Breast epithelium (tissue), 4 donors: ENCODE results near the gene ADAM12. TPM values are rescaled to one million over a fixed set of nuclear protein-coding genes. Genes with fewer than 3 reads are reported as not detected.
"Not testable (repeated sequence)": the region's sequence is repeated elsewhere in the genome, so short reads cannot be mapped to it uniquely, and the experiment has no call there.

Experiments used
- DNase-seq, 2 donors: peaks; one replicate each; pipeline ENCODE4 v3.0.0-alpha.2; 2019; ENCODE audit warnings: low spot score in 2 of 2
- H3K27ac ChIP-seq, 2 donors: fragments of 200-600 bp; sonication (generic) in 1 of 2; one replicate each; pipeline ENCODE4 v1.5.1; 2016 to 2019; ENCODE audit warnings: mild to moderate bottlenecking in 1 of 2
- H3K27me3 ChIP-seq, 2 donors: fragments of 200-600 bp; sonication (generic) in 1 of 2; one replicate each; pipeline versions ENCODE4 v1.5.1 to v1.6.0; 2017 to 2019; ENCODE audit warnings: control low read depth in 1 of 2, mild to moderate bottlenecking in 1 of 2
- H3K36me3 ChIP-seq: fragments of 200-600 bp; one replicate; pipeline ENCODE4 v1.5.1; 2019
- H3K4me1 ChIP-seq, 2 donors: fragments of 200-600 bp; sonication (generic); one replicate each; pipeline ENCODE4 v1.5.1; 2016 to 2019; ENCODE audit warnings: control low read depth in 1 of 2
- H3K4me3 ChIP-seq, 3 donors: fragments of 200-600 bp; sonication (generic); 1 replicate in 2 of 3; 2 replicates in 1 of 3; pipeline ENCODE4 v1.5.1; 2016 to 2019; ENCODE audit warnings: mild to moderate bottlenecking in 3 of 3, moderate library complexity in 2 of 3
- H3K9me3 ChIP-seq, 2 donors: fragments of 200-600 bp; sonication (generic) in 1 of 2; one replicate each; pipeline ENCODE4 v1.5.1; 2016 to 2019; ENCODE audit warnings: control low read depth in 1 of 2
- POLR2A ChIP-seq: fragments of 450-650 bp; IDR thresholded peaks from one replicate; pipeline ENCODE4 v1.6.1; 2016; ENCODE audit warnings: antibody characterized with exemption, mild to moderate bottlenecking, moderate library complexity
- POLR2AphosphoS5 ChIP-seq, 3 donors: sonication (generic); formaldehyde crosslinking; IDR thresholded peaks; one replicate each; pipeline ENCODE4 v1.6.1; 2017; ENCODE audit warnings: antibody characterized with exemption in 3 of 3
- intact Hi-C: fragments of 100-400 bp; cut with DNase I; formaldehyde crosslinking; loops from one replicate; pipeline ENCODE4 v1.15.1; 2023; ENCODE audit warnings: low total_unique reads
- total RNA-seq, 3 donors: library from RNA; depleted of rRNA; stranded (reverse); fragments of >200 nt; gene quantifications; one replicate each; pipeline ENCODE4 v1.1.0, GENCODE V29; 2016
- TF ChIP-seq, protein P1 (sequence below), 3 donors: fragments of 450-650 bp; IDR thresholded peaks; one replicate each; pipeline ENCODE4 v1.5.1; 2016 to 2017; ENCODE audit warnings: antibody characterized with exemption in 3 of 3, mild to moderate bottlenecking in 3 of 3, moderate library complexity in 3 of 3

ADAM12 gene
- total RNA-seq, 3 donors from 2014 or later, result 8.6 to 16.4 (median 13.9) TPM

DNA sequence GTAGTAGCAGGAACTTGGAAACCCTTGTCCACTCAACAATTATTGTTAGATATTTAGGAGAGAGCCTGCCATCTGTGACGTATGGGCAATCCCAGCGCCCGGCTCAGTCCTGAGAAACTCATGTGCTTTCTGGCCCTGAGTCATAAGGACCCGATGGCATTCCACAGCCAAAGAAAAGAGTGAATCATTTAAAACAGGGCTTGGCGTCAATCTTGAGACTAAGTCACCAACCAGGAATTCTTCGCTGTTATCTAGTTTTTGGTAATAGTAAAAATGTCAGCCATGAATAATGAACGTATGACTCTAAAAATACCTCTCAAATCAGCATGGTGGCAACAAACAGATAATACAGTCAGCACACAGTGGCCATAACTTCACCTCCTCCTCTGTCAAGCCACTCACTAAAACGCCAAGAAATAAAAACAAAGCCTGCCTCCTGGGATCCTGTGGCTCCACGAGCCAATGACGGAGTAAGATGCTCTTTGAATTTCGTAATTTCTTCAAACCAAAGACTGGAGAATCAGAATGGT is 140.8 kb downstream of the ADAM12 start:
- no peaks in the 10 kb centered on the region for H3K27me3 ChIP-seq
- H3K27ac ChIP-seq, result peak overlapping the region; percentile 60 to 82
- peaks cover 0 to 3% of the 10 kb centered on the region in 2 donors for H3K4me1 ChIP-seq
- H3K36me3 ChIP-seq, result no peaks in the 10 kb centered on the region
- H3K4me3 ChIP-seq, result no peak overlapping the region
- intact Hi-C loops, result no loop called here
- TF ChIP-seq POLR2A (no peak), POLR2AphosphoS5 (IDR thresholded peaks at IDR 0.05) (no peak)
- TF ChIP-seq, protein P1, sequence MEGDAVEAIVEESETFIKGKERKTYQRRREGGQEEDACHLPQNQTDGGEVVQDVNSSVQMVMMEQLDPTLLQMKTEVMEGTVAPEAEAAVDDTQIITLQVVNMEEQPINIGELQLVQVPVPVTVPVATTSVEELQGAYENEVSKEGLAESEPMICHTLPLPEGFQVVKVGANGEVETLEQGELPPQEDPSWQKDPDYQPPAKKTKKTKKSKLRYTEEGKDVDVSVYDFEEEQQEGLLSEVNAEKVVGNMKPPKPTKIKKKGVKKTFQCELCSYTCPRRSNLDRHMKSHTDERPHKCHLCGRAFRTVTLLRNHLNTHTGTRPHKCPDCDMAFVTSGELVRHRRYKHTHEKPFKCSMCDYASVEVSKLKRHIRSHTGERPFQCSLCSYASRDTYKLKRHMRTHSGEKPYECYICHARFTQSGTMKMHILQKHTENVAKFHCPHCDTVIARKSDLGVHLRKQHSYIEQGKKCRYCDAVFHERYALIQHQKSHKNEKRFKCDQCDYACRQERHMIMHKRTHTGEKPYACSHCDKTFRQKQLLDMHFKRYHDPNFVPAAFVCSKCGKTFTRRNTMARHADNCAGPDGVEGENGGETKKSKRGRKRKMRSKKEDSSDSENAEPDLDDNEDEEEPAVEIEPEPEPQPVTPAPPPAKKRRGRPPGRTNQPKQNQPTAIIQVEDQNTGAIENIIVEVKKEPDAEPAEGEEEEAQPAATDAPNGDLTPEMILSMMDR (IDR thresholded peaks at IDR 0.05), result no peak
- no peaks in the 10 kb centered on the region for H3K9me3 ChIP-seq
- DNase-seq, result no peak

DNA sequence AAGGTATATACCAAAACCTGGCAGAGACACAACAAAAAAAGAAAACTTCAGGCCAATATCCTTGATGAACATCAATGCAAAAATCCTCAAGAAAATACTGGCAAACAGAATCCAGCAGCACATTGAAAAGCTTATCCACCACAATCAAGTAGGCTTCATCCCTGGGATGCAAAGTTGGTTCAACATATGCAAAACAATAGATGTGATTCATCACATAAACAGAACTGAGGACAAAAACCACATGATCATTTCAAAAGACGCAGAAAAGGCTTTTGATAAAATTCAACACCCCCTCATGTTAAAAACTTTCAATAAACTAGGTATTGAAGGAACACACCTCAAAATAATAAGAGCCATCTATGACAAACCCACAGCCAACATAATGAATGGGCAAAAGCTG is 141.9 kb downstream of the ADAM12 start:
- DNase-seq, H3K36me3 ChIP-seq, H3K4me1 ChIP-seq, H3K9me3 ChIP-seq, H3K4me3 ChIP-seq, intact Hi-C loops, H3K27me3 ChIP-seq, H3K27ac ChIP-seq: not testable (repeated sequence)

DNA sequence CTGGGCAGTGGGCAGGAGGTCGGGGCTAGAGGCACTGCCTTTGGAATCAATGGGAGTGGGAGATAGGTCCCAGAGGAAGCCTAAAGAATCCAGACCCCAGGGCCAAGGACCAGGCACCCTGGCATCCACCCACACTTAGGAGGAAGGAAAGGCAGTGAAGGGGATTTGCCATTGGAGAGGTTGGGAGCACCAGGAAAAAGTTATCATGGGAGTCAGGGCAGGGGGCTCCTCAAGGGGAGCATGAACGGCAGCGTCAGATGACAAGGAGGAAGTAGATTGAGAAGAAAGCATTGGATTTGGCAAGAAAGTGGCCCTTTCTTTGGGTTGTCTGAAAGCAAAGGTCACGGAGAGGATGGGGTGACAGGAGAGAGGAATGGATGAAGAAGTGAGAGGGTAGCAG is 142.8 kb downstream of the ADAM12 start:
- Histone ChIP-seq H3K27ac (peak overlapping the region in 1 of 2 donors; percentile 38), H3K36me3 (no peaks in the 10 kb centered on the region), H3K4me3 (no peak overlapping the region), H3K9me3 (no peaks in the 10 kb centered on the region), H3K27me3 (no peaks in the 10 kb centered on the region), H3K4me1 (peaks cover 0 to 3% of the 10 kb centered on the region in 2 donors)
- DNase-seq, result no peak
- intact Hi-C loops, result no loop called here
- TF ChIP-seq POLR2A (no peak), POLR2AphosphoS5 (IDR thresholded peaks at IDR 0.05) (no peak)
- TF ChIP-seq, protein P1 (IDR thresholded peaks at IDR 0.05), result no peak

DNA sequence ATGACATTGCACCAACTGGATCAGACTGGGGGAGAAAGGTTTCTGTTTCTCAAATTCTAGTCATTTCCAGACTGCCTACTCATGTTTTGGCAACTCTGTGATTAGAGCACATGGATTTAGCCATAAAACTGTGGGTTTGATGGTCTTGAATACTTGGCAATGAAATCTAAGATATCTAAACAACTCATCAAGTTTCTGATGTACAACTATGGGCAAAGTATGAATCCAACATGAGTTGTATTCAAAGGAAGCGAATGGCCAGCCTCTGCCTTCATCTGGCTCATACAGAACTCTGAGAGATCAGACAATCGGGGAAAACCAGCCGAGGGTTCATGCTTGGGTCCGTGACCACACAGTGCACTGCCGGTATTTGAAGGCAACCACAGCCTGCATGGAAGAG is 144.3 kb downstream of the ADAM12 start:
- H3K4me1 ChIP-seq, result peaks cover 0 to 3% of the 10 kb centered on the region in 2 donors
- no peak overlapping the region for H3K4me3 ChIP-seq
- H3K36me3 ChIP-seq, result no peaks in the 10 kb centered on the region
- H3K27me3 ChIP-seq, result no peaks in the 10 kb centered on the region
- intact Hi-C loops, result no loop called here
- no peaks in the 10 kb centered on the region for H3K9me3 ChIP-seq
- no peak for DNase-seq
- TF ChIP-seq, protein P1 (IDR thresholded peaks at IDR 0.05), result no peak
- no peak for TF ChIP-seq POLR2A
- TF ChIP-seq POLR2AphosphoS5 (IDR thresholded peaks at IDR 0.05), result no peak
- H3K27ac ChIP-seq, result peak overlapping the region; percentile 66 to 79

DNA sequence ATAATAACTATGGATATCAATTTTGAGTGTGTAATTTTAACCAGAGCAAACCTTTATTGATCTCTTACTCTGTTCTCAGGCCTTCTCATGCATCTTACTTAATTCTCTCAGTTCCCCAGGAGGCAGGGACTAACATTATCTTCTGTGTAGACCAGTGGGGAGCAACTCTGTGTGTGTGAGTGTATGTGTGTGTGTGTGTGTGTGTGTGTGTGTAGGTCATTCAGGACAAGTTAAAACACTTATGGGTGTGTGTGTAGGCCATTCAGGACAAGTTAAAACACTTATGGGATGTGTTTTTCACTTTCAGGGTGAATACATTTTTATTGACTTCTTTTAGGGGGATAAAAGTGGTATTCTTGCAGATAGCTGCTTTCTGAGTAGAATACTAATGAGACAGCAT is 145.0 kb downstream of the ADAM12 start:
- TF ChIP-seq, protein P1 (IDR thresholded peaks at IDR 0.05), result no peak
- no peak for TF ChIP-seq POLR2AphosphoS5 (IDR thresholded peaks at IDR 0.05)
- H3K27ac ChIP-seq, result peak overlapping the region; percentile 66 to 79

More for the DNA sequence above, 145.0 kb downstream of the ADAM12 start:
- intact Hi-C loops, result no loop called here
- Histone ChIP-seq H3K4me1 (peaks cover 0 to 3% of the 10 kb centered on the region in 2 donors), H3K9me3 (no peaks in the 10 kb centered on the region), H3K36me3 (no peaks in the 10 kb centered on the region), H3K27me3 (no peaks in the 10 kb centered on the region), H3K4me3 (no peak overlapping the region)
- no peak for DNase-seq
